SIG-M5 treated with dmso at 0.1 percent for 504 hours (cell line): ENCODE measurements around the gene NME7.
"Not testable (repeated sequence)": the region's sequence is repeated elsewhere in the genome, so short reads cannot be mapped to it uniquely, and the experiment has no call there.

Experiments
- DNase-seq: peaks from one replicate; lab custom pipeline; 2025; ENCODE audit not compliant: unreplicated experiment; lab: John Stamatoyannopoulos, UW

Gene NME7

DNA sequence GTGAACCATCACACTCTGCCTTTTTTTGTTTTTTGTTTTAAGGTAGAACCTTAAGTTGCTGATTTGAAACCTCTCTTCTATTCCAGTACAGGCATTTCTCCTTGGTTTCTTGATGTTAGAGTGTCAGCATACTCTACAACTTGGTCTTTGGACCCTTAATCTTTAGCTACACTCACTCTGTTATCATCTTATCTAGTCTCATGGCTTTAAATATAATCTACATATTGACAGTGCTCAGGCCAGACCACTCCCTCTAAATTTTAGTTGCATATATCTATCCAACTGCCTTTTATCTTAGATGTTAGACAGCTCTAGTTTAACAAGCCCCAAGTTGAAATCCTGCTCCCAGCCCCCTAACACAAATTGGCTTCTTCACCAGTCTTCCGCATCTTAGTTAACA, 22.1 kb downstream of the NME7 start:
- no peak for DNase-seq

DNA sequence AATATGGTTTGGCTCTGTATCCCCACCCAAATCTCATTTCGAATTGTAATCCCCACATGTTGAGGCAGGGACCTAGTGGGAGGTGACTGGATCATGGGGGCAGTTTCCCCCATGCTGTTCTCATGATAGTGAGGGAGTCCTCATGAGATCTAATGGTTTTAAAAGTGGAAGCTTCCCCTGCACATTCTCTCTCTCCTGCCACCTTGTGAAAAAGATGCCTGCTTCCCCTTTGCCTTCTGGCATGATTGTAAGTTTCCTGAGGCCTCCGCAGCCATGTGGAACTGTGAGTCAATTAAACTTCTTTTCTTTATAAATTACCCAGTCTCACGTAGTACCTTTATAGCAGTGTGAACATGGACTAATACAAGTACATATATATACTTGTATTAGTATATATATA, 25.5 kb downstream of the NME7 start:
- DNase-seq = not testable (repeated sequence)

DNA sequence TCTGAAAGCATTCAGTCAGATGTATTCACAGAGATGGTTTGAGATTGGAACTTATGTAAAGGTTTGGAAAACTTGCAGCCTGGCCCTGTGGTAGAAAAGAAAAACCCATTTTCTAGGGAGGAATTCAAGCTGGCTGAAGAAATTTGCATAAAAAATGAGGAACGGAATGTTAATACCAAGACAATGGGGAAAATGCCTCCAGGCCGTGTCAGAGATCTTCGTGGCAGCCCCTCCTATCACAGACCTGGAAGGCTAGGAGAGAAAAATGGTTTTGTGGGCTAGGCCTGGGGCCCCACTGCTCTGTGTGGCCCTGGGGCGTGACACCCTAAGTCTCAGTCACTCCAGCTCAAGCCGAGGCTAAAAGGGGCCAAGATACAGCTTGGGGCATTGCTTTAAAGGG, 26.7 kb downstream of the NME7 start:
- DNase-seq = no peak

DNA sequence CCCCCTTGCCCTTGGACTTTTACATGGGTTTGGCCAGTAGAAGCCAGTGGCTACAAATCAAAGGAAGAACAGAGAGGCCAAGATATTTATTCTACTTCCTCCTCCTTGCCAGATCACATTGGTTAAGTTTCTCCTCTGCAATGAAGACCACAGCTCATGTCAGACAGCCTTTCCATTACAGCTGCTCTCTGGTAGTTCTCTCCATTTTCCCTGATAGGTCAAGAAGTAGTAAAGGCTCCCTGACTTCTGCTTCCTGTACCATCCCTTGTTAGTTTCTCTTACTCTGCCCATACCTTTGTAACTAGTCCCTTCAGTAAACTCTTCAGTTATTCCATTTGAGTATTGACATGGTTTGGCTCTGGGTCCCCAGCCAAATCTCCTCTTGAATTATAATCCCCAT, 27.8 kb downstream of the NME7 start:
- DNase-seq = no peak

DNA sequence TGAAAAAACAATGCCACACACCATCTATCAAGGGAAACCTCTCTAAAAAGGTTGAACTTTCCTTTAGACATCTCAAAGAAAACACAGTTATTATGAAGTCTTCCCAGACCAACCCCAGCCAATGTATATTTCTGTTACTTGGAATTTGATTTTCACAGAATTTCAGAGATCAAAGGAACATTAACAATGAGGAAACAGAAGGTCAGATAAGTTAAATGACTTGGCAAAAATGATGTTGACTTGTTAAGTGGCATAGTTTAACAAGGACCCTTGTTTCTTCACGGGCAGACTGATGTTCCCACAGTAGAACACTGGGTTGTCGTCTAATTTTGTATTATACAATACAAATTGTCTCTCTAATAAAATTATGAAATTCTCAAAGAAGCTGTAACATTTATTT, 29.0 kb downstream of the NME7 start:
- no peak for DNase-seq

DNA sequence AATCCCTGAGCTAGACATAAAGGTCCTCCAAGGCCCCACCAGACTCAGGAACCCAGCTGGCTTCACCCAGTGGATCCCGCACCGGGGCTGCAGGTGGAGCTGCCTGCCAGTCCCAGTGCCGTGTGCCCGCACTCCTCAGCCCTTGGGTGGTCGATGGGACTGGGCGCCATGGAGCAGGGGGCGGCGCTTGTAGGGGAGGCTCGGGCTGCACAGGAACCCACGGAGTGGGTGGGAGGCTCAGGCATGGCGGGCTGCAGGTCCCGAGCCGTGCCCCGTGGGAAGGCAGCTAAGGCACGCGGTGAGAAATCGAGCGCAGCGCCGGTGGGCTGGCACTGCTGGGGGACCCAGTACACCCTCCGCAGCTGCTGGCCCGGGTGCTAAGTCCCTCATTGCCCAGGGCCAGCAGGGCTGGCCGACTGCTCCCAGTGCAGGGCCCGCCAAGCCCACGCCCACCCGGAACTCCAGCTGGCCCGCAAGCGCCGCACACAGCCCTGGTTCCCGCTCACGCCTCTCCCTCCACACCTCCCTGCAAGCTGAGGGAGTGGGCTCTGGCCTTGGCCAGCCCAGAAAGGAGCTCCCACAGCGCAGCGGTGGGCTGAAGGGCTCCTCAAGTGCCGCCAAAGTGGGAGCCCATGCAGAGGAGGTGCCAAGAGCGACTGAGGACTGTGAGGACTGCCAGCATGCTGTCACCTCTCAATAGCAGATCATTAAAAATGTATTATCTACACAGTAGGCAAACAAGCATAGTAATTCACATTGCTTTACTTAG, 30.5 kb downstream of the NME7 start:
- not testable (repeated sequence) for DNase-seq

DNA sequence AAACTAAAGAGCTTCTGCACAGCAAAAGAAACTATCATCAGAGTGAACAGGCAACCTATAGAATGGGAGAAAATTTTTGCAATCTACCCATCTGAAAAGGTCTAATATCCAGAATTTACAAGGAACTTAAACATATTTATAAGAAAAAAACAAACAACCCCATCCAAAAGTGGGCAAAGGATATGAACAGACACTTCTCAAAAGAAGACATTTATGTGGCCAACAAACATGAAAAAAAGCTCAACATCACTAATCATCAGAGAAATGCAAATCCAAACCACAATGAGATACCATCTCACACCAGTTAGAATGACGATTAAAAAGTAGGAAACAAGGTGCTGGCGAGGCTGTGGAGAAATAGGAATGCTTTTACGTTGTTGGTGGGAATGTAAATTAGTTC, 32.9 kb downstream of the NME7 start:
- DNase-seq = not testable (repeated sequence)

DNA sequence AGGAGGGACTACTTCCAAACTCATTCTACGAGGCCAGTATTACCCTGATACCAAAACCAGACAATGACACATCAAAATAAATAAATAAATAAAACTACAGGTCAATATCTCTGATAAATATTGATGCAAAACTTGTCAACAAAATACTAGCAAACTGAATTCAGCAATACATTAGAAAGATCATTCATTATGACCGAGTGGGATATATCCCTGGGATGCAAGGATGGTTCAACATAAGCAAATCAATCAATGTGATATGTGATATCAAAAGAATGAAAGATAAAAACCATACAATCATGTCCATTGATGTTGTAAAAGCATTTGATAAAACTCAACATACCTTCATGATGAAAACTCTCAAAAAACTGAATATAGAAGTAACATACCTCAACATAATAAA, 36.7 kb downstream of the NME7 start:
- no peak for DNase-seq

DNA sequence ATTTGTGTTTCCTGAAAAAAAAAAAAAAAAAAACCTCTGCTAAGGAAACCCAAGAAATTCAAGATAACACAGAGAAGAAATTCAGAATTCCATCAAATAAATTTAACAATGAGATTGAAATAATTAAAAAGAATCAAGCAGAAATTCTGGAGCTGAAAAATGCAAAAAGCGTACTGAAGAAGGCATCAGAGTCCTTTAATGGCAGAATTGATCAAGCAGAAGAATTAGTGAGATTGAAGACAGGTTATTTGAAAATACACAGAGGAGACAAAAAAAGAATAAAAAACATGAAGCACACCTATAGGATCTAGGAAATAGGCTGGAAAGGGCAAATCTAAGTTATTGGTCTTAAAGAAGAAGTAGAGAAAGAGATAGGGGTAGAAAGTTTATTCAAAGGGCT, 38.2 kb downstream of the NME7 start:
- no peak for DNase-seq

DNA sequence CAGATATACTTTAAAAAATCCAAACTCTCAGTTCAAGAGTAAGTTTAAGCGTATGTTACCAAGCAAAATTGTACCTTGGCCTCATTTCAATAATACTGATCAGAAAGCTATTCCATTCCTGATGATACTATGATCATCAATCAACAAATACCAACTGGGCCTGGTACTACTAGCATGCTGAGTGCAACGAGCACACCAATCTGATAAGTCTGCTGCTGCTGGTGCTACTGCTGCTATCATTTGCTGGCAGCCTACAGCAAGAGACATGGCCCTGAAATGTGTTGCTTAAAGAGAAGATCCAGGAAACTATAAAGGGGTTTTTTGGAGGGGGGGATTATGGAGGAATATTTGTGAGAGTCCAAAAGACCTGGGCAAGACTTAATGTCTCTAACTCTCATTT, 39.7 kb downstream of the NME7 start:
- DNase-seq = no peak

DNA sequence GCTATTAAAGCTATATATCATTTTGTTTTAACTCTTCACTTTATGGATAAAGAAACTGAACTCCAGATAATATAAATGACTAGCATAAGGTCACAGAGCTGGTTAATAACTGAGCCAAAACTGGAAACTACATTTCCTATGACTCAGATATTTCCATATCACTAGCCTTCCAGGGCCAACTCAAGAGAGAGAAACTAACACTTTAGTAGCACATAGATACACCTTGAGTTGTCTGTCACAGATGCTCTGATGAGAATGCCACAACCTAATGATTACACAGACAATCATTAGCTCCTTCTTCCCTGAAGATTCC, 40.7 kb downstream of the NME7 start:
- no peak for DNase-seq

DNA sequence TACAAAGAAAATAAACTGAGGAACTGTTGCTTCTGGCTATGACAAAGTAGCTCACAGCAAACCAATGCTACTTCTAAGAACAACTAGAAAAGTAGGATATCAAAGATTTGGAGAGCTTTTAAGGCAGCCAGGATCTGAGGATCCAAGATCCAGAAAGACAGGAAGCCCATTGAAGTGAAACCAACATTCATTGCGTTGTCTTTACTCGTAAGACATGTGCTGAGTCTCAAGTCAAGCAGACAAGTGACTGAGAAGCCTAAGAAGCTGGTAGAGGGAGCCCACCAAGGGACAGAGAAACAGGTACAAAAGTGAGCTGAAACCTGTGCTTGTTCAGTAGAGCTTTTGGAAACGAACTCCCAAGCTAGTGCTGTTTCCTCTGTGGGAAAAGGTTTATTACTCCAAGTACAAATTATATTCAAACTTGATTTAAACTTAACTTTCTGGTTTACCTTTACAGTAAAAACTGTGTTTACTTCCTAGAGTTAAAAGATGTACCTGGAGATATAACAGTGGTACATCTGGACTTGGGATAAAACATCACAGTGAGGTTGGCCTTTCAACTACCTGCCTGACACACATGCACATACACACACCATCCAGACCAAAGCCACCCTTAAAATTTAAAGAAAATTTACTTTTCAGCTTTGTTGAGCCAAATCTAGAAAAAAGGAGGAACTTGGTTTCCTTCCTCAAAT, 41.2 kb downstream of the NME7 start:
- DNase-seq = no peak

DNA sequence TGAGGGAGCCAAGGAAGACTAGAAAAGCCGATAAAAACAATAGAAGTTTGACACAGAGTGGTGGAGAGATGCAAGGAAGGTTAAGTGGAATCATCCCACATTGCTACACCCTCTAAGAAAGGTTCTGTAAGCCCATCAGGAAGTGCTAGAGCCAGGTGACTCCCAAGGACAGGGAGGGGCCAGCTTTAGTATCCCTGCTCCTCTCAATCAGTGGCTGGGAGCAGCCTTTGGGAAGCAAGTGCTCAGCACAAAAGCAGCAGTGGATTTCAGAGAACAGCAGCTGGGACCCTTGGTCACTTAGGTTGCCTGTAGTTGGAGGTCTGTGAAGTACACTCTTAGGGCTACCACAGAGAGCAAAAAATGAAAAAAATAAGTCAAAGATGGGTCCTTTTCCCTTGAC, 42.5 kb downstream of the NME7 start:
- no peak for DNase-seq

DNA sequence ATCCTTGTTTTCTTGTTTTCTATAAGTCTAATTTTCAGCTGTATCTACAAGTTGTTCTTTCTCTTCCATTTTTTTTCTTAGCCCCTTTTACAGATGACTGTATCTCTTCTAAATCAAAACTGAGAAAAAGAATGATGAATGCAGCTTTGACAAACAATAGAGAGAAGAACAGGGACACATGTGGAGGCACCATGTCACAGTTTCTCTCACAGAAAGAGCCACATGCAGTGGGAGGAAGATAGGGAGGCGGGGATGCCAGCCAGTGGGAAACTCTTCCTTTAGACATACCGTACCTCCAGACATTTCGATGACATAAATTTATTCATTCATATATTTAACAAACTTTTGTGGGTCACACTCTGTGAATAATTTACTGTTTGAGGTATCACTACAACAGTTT, 45.5 kb downstream of the NME7 start:
- DNase-seq = no peak

DNA sequence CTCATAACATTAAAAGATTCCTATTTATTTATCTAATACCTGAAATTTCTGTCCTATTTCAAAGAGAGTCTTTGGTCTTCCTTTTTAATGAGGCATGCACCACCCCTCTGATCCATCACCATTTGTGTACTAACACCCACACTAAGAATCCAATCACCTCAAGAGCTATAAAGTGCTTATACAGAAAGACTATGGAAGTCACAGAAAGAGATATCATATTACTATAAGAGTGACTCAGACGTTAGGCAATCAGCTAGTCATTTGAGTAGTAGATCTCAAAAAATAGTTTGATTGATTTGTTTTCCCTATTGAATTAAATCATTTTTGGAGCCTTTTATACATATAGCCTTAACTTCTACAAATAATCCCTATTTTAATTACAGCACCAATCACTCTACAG, 46.1 kb downstream of the NME7 start:
- DNase-seq = no peak

DNA sequence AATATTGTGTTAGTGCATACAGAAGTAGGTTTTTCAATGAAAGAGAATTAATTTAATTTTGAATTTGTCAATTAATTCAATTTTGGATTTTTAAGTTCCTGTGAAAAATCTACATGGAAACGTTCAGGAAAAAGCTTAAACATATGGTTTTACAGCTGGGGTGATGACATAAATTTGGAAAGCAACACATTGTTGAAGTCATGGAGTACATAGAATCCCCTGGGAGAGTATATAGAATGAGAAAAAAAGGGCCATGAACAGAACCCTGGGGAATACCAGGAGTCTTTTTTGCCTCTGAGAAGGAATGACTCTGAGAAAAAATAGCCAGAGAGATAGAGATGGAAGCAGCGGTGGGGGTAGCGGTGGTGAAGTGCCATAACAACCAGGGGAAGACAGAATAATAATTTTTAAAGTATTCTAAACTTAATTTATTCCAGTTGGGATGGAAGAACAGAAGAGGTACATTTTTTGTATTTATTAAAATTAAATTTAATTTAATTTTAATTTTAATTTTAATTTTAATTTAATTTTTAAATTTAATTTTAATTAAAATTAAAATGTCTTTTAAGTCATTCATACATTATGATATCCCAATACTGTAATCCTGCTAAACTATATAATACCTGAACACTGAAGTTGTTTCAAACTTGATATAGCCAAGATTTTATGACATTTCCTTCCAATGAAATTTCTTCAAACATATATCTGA, 48.9 kb downstream of the NME7 start:
- DNase-seq = no peak

DNA sequence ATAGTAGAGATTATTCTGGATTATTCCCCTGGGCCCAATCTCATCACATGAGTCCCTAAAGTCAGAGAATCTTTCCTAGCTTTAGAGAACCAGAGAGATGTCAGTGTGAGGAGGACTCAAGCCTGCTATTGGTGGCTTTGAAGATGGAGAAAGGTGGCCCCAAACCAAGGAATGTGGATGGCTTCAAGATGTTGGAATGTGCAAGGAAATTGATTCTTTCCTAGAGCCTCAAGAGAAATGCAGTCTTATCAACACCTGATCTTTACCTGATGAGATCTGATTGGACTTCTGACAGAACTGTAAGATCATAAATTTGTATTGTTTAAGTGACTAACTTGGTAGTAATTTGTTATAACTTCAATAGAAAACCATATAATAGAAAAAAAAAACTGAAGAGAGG, 51.0 kb downstream of the NME7 start:
- no peak for DNase-seq

DNA sequence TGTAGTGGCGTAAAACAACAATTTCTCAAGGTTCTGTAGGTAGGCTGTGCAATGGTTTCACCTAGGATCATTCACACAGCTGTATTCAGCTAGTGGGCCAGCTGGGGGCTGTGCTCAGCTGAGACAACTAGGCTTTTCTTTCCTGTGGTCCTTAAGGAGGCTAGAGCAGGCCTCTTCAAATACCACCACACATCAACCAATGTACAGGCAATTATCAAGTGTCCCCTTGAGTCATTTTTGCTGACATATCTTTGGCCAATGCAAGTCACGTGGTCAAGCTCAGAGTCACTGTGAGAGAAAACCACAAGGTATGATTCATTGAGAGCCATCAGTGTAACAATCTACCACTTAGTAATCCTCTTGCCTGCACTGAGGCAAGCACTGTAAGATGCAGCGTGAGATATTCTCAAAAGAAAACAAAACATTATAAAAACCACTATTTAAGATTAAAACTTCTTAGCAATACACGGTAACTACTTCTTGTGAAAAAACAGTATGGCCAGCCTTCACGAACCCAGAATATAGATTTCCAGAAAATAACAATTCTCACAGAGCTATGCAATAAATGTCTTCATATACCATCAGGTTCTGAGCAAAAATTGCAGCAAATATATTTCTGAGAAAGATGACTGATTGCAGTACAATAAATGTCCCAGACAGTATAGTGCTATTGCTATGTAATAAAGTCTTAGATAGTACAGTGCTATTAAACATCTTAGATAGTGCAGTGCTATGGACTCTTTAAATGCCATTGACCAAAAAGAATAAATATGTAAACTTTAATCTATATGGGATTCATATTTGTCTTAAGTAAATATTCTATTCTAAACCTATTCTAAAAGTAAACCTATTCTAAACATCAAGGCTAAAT, 55.3 kb downstream of the NME7 start:
- peak; percentile 78 for DNase-seq

DNA sequence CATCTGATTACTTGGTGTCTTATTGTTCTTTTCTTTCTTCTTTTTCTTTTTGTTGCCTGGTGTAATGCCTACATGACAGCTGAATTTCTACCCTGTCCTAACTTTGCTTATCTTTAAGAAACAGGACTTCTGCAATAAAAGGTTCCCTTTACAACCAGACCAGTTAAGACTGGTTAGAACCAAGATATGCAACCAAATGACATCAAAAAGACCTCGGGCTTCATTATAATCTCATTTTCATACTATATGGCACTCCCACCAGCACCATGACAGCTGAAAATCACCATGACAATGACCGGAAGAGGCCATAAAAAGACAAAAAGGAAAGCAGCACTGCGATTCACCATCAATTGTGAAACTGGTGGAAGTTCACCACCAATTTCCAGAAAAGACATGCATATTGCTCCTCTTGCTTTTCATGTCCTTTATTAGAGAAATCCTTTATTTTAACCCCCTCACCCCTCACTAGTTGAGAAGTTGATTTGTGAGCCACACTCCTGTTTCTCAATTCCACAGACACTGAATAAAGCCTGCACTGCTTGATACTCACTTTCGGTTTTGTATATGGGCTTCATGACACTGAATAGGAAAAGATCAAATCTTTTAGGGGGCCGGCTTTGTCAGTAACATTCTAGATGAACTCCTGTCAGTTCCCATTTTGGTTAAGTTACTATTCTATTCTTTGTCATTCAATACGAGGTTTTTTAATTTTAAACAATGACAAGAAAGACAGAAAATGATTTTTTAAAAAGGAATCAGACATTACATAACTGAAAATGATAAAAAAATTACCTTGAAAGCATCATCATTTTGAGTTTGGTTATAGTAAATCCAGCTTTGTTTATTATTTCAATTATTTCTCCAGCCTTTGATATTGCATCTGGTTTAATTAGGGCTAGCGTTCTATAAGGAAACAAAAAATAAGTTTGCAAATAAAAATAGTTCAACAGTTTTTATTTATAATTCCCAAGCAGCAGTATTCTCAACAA, 58.1 kb downstream of the NME7 start:
- DNase-seq = no peak

DNA sequence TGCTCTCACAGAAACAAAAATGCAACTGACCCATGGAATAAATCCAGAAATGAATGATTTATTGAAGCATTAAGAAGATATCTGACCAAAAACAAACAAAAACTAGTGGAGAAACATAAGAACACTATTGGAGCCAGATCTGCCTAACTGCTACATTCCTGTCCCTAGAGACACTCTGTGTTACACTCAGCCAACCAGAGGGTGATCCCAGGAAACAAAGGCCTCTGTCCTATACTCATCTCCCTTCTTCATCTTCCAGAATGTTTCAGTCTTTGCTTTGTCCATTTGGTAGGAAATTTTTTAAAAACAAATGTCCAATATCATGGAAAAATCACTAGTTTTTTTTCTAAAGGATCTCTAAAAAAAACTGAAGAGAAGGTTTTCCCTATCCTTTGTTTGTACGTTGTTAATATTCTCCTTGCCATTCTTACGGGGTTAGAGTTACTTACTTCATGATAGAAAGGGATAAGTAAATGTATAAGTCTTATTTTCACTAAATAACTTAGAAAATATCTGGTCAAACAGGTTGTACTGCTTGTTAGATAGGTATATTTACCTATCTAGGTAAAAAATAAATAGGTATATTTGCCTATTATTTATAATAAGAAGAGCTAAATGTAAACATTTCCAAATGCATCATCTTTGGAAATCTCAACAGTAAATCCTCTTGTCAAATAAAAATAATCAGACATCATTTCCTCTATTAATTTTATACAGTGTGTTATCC, 59.1 kb downstream of the NME7 start:
- no peak for DNase-seq
